ENCODE measurements around the gene JAK1. TPM values are rescaled to one million over a fixed set of nuclear protein-coding genes. Genes with fewer than 3 reads are reported as not detected.

Gene JAK1
- total and polyA plus RNA-seq, 2 donors (not counting 3 experiments of a cell fraction or from before 2014, with no cell fraction given) = 68.8 to 177 TPM

GRCh38 chr1:64801851-64802523, 164.4 kb downstream of the JAK1 start:
- no peak for FAIRE-seq
- BruUV-seq (replicated peaks) = no TSS peak
- no peaks in the 10 kb centered on the region for H3K79me2 ChIP-seq (ENCODE audit: control insufficient read depth, insufficient read depth, low read length)
- H4K20me1 ChIP-seq (replicated peaks; ENCODE audit: control insufficient read depth, extremely low read depth, insufficient read depth, low read length) = no peaks in the 10 kb centered on the region
- ChIA-PET CTCF (no interaction called here), POLR2A (no interaction called here)
- no peaks in the 10 kb centered on the region for H3K9me1 ChIP-seq (replicated peaks; ENCODE audit: control insufficient read depth, extremely low read depth, insufficient read depth, low read length)
- no peak overlapping the region for H3K4me3 ChIP-seq (replicated peaks in 1 of 3; ENCODE audit: insufficient read depth in 1 of 3, low read depth in 1 of 3, low read length in 3 of 3)
- DNase-seq (ENCODE audit: low read depth, low spot score) = no peak
- intact Hi-C loops (cut with micrococcal nuclease) (no loop called here), dilution Hi-C loops (cut with MboI; ENCODE audit: extremely low pct_ligation_motif_present, low sequenced_read_pairs) (no loop called here)
- H3K4me2 ChIP-seq (ENCODE audit: insufficient read depth, low read length) = no peak overlapping the region
- no peaks in the 10 kb centered on the region for H3K27me3 ChIP-seq (ENCODE audit: control insufficient read depth in 2 of 2, insufficient read depth in 2 of 2, low read length in 2 of 2)
- no peaks in the 10 kb centered on the region for H3K36me3 ChIP-seq (ENCODE audit: control insufficient read depth in 2 of 2, extremely low read depth in 1 of 2, insufficient read depth in 2 of 2, low read length in 2 of 2)
- no peak for TF ChIP-seq MYC (IDR thresholded peaks at IDR 0.05; ENCODE audit: low read depth, low read length)
- TF ChIP-seq POLR2A (IDR thresholded peaks at IDR 0.05; ENCODE audit: low read depth, low read length) = no peak
- no peak for TF ChIP-seq POLR2AphosphoS5 (IDR thresholded peaks at IDR 0.05; ENCODE audit: insufficient read depth, low read depth, low read length)
- TF ChIP-seq EZH2 (IDR thresholded peaks at IDR 0.05; ENCODE audit: borderline replicate concordance, low read depth, low read length, severe bottlenecking) = no peak
- TF ChIP-seq CTCF (IDR thresholded peaks at IDR 0.05; ENCODE audit: extremely low read depth in 1 of 2, insufficient read depth in 1 of 2, low read depth in 1 of 2, low read length in 2 of 2) = no peak
- TF ChIP-seq MAX (IDR thresholded peaks at IDR 0.05; ENCODE audit: insufficient read depth, insufficient read length) = no peak
- TF ChIP-seq GATA2 (IDR thresholded peaks at IDR 0.05; ENCODE audit: insufficient read depth, insufficient read length, low read depth, low read length) = no peak
- TF ChIP-seq JUN (IDR thresholded peaks at IDR 0.05; ENCODE audit: borderline replicate concordance, insufficient read depth, insufficient read length, low read depth) = no peak
- TF ChIP-seq FOS (IDR thresholded peaks at IDR 0.05; ENCODE audit: borderline replicate concordance, insufficient read depth, low read length) = no peak
- no peak overlapping the region for H3K27ac ChIP-seq (ENCODE audit: insufficient read depth, low read depth, low read length)
- H3K9ac ChIP-seq (replicated peaks; ENCODE audit: extremely low read depth, insufficient read depth, low read length) = no peak overlapping the region
- no peak overlapping the region for H2AFZ ChIP-seq (ENCODE audit: low read depth, low read length)
- no peaks in the 10 kb centered on the region for H3K4me1 ChIP-seq (ENCODE audit: control insufficient read depth, extremely low read depth, insufficient read depth, low read length)
- H3K9me3 ChIP-seq (replicated peaks; ENCODE audit: control insufficient read depth, insufficient read depth, low read length) = no peaks in the 10 kb centered on the region

Measured in endothelial cell of umbilical vein (primary cell).